HG03378 (cell line): Measurements from ENCODE around the gene C12orf75.
A peak's percentile ranks its signal among the peaks of the same experiment; 100 is the strongest.
"Not testable (repeated sequence)": the region's sequence is repeated elsewhere in the genome, so short reads cannot be mapped to it uniquely, and the experiment has no call there.

ENCODE experiments used
- ATAC-seq: cut with Tn5 transposase; IDR thresholded peaks from one replicate; pipeline ENCODE4 v1.9.1; 2021; ENCODE audit warnings: mild to moderate bottlenecking, moderate library complexity; ENCODE audit not compliant: unreplicated experiment

Gene C12orf75

DNA sequence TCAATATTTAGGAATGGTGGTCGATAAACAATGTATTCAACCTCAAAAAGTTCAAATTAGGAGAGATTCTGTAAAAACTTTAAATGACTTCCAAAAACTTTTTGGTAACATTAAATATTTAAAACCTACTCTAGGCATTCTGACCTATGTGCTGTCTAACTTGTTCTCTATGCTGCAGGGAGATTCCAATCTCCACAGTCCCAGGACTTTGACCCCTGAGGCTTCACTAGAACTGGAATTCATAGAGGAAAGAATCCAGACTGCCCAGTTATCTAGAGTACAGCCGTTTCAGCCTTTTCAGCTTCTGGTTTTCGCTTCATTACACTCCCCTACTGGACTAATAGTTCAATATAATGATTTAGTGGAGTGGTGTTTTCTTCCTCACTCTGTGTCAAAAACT, 21.1 kb upstream of the C12orf75 start:
- ATAC-seq, result not testable (repeated sequence)

DNA sequence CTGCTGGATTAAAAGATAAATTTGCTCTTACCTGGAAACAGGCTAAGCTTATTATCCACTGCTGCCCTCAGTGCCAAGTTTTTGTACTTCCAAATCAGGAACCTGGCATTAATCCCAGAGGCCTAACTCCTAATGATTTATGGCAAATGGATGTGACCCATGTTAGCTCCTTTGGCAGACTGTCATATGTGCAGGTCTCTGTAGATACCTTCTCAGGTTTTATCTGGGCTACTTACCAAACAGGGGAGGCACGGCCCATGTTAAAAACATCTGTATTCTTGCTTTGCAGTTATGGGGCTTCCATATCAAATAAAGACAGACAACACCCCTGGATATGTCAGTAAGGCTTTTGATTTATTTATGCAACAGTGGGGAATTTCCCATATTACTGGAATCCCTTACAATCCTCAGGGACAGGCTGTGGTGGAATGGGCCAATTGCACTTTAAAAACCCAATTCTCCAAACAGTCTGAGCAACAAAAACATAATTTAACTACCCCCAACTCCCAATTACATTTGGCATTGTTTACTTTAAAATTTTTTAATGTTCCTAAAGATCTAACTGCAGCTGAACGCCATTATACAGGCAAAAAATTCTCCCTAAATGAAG, 19.9 kb upstream of the C12orf75 start:
- not testable (repeated sequence) for ATAC-seq

- not testable (repeated sequence) for ATAC-seq
These were observed 18.6 kb upstream of the C12orf75 start for GRCh38 chr12:105311936-105312335.

DNA sequence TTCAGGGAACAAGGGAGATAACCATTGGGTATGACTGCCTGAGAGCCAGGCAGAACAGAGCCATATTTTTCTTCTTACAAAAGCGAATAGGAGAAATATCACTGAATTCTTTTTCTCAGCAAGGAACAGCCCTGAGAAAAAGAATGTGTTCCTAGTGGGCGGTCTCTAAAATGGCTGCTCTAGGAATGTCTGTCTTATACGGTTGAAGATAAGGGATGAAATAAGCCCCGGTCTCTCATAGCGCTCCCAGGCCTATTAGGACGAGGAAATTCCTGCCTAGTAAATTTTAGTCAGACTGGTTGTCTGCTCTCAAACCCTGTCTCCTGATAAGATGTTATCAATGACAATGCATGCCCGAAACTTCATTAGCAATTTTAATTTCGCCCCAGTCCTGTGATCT, 16.7 kb upstream of the C12orf75 start:
- not testable (repeated sequence) for ATAC-seq

DNA sequence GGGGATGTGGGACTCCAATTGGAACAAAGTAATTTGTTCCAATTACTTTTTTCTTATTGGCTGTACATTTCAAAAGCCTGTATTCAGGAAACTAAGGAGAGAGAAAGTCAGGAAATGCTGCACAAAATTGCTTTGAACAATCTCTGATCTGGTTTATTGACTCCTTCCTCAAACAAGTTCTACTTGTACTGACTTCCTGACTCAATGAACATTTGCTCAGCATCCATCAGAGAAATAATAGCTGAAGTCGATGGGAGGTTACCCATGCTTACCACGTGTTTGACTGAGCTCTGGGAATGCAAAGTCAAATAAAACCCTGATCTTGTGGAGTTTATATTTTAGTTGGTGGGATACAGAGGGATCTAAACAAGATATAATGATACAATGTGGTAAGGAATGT, 15.4 kb upstream of the C12orf75 start:
- no peak for ATAC-seq

DNA sequence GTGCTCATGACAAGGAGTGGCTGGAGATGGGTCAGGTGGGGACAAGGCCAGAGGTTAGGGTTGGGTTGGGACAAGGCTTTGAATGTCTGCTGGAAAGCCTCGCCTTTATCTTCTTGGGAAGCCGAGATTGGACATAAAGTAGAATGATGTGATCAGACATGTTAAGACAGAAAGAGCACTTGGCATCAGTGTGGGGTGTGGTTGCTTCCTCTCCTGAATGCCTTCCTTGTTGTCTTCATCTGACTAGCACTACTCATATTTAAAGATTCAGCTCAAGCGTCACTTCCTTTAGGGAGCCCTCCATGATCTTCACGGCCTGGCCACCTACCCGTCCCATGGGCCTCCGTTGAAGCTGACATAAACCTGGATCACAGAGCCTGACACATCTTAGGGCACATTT, 14.8 kb upstream of the C12orf75 start:
- ATAC-seq, result no peak

DNA sequence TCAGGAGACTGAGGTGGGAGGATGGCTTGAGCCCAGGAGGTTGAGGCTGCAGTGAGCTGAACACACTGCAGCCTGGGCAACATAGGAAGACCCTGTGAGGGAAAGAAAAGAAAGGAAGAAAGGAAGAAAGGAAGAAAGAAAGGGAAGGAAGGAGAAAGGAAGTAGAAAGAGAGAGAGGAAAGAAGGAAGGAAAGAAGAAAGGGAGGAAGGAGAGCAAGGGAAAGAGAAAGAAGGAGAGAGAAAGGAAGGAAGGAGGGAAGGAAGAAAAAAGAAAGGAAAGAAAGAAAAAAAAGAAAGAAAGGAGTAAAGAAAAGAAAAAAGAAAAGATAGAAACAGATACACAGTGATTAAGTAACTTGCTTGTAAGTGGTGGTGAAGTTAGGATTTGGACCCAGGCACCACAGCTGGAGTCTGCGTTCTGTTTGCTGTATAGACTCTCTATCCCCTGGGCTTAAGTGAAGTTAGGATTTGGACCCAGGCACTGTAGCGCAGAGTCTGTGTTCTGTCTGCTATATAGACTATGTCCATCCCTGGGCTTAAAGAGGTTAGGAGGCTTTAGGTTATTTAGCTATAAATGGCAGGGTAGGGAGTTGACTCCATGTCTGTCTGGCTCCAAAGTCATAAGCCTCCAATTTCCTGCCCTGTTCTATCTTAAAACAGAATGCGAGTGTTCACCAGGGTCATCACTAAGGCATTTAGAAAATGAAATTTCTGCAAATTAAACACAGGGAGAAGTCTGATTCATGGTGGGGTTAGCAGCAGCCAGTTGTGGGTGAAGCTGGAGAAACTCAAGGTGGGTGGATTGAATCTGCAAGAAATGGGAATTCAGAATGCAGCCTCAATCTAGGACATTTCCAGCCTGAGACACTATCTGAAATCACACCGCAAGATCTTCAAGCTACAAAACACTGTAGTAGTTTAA, 13.3 kb upstream of the C12orf75 start:
- ATAC-seq, result no peak

DNA sequence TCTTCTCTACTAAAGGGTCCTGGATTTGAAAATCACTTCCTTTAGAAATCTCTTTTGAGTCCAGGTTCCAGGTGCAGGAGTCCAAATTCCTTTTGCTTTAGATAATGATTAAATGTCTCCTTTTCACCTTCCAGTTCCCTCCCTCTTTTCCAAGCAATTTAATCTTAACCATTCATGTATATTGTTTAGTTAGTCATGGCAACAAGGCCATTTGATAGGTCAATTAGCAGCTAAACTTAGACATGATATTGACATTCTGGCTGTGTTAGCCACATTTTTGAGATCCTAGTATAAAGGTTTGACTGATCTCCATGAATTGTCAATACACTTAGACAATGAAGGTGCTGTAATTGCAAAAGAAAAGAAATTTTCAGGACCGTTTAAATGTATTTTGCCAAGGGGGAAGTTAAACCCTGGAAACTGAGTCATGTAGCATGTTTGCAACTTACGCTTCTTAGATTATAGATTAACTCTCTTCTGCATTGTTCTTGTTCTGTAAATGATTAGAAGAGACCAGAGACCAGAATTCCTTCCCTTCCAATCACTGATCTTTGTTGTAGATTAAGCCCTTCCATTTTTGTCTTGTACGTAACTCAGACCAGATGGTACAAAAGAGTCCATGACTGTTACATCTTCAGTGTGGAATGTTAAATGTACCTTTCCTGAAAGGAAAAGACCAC, 12.4 kb upstream of the C12orf75 start:
- no peak for ATAC-seq

- no peak for ATAC-seq
These were observed 11.6 kb upstream of the C12orf75 start for GRCh38 chr12:105318651-105319483.

DNA sequence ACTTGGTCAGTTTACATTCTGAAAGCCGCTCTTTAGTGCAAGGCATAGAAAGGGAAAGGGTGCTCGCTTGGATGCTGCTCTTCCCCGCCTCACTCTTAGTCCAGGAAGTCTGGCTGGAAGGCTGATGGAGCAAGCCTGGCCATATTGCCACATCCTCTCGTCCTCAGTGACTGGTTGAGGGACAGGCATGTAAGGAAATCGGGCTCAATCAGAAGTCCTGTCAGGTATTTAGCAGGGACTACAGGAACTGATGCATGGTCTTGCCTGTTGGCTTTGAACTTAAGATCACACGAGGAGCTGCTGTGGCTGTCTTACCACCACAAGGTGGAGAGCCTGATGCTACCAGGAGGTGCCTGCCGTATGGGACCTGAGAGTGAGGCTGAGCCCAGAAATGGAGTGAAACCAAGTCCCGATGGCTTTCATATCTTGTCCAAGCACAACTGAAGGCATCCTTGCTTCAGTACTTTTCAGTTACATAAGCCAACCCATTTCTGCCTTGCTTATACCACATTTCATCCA, 10.7 kb upstream of the C12orf75 start:
- no peak for ATAC-seq

GRCh38 chr12:105321125-105321524, 9.4 kb upstream of the C12orf75 start:
- ATAC-seq, result no peak

- no peak for ATAC-seq
These were observed 8.4 kb upstream of the C12orf75 start for GRCh38 chr12:105322070-105322469.

GRCh38 chr12:105324704-105325103, 5.8 kb upstream of the C12orf75 start:
- no peak for ATAC-seq

DNA sequence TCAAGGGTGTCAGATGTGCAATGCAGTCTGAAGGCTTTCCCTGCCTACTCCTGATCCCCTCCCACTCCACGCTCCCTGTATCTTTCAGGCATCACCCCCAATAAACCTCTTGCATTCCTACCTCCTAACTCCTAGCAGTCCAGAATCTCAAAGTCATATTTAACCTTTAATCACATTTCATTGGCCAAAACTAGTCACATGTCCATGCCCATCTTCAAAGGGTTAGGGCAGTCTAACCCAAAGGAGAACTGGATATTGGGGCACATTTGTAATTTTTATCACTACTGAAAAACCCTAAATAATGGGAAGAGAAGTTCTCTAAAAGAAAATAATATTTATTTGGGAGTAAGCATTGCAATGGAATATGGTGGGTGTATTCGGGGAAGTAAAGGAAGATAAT, 5.4 kb upstream of the C12orf75 start:
- ATAC-seq, result no peak

DNA sequence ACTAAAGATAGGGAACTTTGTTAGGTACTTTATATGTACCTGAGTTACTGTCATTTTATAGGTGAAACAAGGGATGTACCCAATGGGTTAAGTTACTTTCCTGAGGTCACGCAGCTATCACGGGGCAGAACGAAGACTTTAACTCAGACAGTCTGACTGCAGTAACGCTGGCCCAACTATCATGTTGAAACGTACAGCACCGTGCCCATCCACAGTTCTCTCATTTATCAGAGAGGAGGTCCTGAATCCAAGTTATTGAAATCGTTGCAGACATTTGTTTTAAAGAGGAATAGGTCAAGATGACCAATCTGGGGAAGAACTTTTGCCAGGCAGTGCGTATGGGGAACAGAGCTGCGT, 587 bp upstream of the C12orf75 start:
- ATAC-seq, result peak; percentile 1

DNA sequence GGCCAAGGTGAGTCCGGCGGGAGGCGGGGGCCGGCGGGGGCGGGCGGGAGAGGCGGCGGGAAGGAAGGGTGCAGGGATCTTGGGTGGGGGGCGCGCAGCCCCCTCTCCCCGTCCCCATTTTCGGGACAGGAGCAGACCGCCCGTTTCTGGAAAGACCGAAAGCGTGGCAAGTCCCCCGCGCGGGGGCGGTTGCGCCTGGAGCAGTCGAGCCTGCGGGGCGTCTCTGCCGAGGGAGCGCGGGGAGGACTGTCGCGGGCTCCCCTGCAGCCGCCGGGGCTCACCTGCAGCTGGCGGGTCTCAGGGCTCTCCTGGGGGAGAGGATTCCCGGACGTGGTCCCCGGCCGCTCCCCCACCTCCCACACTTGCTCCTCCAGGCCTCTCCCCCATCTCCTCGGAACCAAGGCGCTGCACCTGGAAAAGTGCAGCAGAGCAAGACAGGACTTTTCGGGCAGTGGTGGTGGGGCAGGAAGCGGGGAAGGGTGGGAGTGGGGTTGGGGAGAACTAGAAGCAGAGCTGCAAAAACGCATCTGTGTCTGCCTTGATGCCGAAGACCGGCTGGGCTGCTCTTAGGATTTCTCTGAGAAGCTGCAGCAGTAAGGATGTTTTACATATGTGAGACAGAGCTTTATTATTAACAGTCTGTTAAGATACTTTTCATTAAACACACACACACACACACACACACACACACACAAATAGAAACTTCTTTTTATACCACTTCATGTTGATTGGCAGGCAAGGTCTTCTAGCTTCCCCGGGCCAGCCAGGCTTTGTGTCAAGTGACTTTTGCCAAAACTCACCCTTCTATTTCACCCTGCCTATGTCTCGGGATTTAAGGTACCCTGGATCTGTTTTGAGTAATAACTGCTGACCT, 677 bp downstream of the C12orf75 start:
- ATAC-seq, result no peak

DNA sequence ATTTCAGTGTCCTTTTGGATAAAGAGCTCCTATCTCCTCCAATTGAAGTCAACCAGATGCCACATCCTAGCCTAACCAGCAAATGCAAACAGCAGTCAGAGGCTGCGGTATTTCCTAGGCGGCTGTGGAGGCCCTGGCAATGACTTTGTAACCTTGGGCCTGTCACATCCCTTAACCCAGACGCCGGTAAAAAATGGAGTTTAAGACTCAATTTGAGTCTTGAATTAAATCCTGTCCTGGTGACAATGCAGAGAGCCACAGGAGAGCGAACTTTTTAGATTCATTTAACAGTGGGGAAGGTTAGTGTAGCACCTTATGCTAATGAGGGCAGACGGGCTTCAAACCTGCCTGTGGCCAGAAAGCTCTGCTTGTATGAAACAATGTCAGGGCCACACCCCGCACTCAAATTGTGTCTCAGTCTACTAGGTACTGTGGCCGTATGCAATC, 1.3 kb downstream of the C12orf75 start:
- no peak for ATAC-seq

DNA sequence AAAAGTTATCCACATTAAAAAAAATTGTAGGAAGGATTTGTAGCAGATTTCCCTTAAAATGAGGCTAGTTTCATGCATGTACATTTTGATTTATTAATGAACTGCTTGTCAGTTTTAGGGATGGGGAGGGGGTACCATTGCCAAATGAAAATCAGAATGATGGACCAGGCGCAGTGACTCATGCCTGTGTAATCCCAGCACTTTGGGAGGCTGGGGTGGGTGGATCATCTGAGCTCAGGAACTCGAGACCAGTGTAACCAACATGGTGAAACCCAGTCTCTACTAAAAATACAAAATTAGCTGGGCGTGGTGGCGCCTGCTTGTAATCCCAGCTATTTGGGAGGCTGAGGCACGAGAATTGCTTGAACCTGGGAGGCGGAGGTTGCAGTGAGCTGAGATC, 1.8 kb downstream of the C12orf75 start:
- not testable (repeated sequence) for ATAC-seq

GRCh38 chr12:105332925-105333324, 2.4 kb downstream of the C12orf75 start:
- no peak for ATAC-seq

- ATAC-seq, result no peak
These were observed 3.5 kb downstream of the C12orf75 start for GRCh38 chr12:105334001-105334400.
